ENCODE measurements around the gene CSNK2B.
"Not testable (repeated sequence)": the region's sequence is repeated elsewhere in the genome, so short reads cannot be mapped to it uniquely, and the experiment has no call there.

CSNK2B gene

DNA sequence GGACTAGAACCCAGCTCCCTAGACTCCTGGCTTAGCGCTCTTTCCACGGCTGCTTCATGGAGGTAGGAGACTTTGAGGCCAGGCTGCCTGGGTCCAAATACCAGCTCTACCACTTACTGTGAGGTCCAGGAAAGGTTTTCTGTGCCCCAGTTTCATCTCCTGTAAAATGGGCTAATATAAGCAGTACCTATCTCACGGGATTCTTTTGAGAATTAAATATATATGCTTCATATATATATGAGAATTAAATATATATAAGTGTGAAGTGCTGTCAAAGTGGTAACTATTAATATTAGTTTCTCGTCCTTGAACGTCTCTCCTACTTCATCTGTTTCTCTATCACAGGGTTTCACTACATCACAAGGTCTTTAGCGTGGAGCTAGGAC, 25.2 kb downstream of the CSNK2B start:
- no peak for DNase-seq

DNA sequence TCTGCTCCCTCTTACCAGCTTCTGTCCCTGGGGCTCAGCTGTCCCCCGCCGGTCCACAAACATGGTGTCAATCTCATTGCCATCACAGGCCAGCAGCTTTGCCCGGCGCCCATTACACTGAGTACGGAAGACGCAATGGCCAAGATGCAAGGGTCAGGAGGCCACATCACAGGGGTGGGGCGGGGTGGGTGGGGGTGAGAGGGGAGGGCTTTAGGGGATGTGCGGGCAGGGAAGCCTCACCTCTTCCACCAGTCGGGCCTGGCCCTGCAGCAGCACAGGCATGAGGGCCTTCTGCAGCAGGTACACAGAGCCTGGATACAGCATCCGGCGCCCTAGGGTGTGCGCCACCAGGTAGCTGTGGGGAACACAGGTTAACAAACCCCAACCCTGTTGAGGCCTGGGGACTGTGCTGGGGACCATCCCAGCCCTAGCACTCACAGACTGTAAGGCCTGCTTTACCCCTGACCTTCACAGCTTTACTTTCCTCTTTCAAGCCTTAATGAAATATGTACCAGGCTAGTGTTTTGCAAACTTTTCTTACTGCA, 25.8 kb downstream of the CSNK2B start:
- no peak for DNase-seq

DNA sequence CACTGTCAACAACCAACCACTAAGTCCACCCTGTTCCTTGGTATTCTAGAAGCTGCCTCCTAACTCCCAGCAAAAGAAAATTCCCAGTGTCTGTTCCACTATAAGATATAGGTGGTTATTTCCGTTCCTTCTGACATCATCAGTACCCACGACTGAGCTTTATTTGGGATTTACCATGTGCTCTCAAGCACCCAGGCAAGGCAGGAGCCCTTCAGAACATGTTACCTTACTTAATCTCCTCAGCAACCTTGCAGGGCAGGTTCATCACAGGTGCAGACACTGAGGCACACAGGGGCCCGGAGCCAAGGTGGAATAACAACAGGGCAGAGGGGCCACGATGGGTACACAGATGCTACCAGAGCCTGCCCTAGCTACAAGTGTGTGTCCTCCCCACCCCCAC, 26.5 kb downstream of the CSNK2B start:
- no peak for DNase-seq

- no peak for DNase-seq
These were observed 27.0 kb downstream of the CSNK2B start for GRCh38 chr6:31692886-31693285.

DNA sequence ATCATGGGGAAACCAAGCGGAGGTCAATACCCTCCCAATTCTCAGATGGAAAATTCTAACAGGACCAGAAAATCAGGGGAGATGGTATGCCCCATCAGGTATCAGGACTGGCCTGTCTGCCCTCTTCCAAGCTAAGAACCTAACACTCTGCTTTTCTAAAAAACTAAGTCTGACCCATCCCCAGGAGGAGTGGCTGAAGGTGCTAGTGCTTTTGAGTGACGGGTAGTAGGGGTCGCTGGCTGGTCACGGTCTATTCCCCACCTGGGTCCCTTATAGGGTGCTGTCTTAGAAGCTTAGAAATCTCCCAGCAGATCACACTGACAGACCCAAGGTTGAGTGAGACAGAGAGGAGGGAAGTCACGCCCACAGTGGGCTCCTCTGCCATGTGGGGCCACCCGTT, 27.7 kb downstream of the CSNK2B start:
- DNase-seq = no peak

- no peak for DNase-seq
These were observed 31.7 kb downstream of the CSNK2B start for GRCh38 chr6:31697555-31697954.

- no peak for DNase-seq
These were observed 35.0 kb downstream of the CSNK2B start for GRCh38 chr6:31700740-31701401.

GRCh38 chr6:31701666-31702404, 36.0 kb downstream of the CSNK2B start:
- DNase-seq = no peak

DNA sequence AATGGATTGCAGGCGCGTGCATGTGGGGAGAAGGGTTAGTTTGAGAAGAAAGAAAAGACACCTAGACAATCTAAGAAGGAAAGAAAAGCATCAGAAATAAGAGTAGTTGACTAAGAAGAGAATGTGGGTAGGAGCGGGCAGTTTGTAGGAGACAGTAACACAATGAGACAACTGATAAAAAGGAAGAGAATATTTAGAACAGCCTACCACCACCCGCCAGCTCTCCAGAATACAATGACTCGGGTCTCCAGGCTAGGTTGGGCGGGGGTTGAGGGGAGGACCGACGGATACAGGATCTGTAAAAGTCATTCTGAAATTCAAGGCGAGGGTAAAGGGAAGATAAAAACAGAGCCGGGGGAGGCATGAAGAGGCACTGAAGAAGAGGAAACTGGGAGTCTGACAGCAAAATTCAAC, 36.5 kb downstream of the CSNK2B start:
- peak; percentile 47 for DNase-seq

GRCh38 chr6:31702819-31703716, 37.2 kb downstream of the CSNK2B start, which contains the start of gene ABHD16A:
Gene ABHD16A (minus strand): TSS chr6:31703324. CDS start chr6:31703281, 43 bp downstream.
- peak; percentile 94 for DNase-seq

DNA sequence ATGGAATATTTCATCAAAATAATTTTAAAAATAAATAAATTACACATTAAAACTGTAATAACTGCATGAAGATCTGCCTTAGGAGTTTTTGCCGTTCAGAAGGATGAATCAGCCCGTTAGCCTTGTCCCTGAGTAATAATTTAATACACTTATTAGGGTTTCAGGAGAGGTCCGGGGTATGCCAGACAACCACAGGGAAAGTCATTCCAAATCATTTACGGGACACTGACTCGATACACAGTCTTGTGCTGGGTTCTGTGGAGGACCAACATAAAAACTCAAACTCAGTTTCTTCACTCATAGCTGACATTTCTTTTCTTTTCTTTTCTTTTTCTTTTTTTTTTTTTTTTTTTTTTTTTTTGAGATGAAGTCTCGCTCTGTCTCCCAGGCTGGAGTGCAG, 40.1 kb downstream of the CSNK2B start:
- DNase-seq = no peak

DNA sequence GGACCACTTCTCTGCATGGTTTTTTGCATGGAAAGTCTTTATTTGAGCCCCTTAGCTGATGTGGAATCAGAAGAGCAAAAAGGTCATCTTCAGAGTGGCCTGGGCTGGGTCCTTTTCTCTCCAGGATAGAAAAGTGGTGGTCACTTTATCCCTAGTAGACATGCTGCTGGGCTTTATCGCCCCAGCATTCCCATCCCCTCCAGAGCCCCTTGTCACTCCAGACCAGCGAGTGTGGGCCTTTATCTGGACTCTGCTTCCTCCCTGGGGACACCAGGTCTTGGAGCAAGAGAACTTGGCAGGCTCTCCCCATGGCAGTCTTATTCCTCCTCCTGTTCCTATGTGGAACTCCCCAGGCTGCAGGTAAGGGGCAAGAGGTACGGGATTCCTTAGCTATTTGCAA, 40.7 kb downstream of the CSNK2B start, which contains the start of gene LY6G6F:
Gene LY6G6F (plus strand): TSS at position 268 of the 400 bp plus-strand sequence. CDS start 41 bp downstream, at position 309.
- DNase-seq = no peak

- no peak for DNase-seq
These were observed 41.8 kb downstream of the CSNK2B start for GRCh38 chr6:31707701-31708100.

GRCh38 chr6:31708224-31708623, 42.3 kb downstream of the CSNK2B start:
- no peak for DNase-seq

GRCh38 chr6:31709157-31709556, 43.3 kb downstream of the CSNK2B start:
- DNase-seq = not testable (repeated sequence)

- DNase-seq = no peak
These were observed 44.8 kb downstream of the CSNK2B start for GRCh38 chr6:31710523-31711219.

DNA sequence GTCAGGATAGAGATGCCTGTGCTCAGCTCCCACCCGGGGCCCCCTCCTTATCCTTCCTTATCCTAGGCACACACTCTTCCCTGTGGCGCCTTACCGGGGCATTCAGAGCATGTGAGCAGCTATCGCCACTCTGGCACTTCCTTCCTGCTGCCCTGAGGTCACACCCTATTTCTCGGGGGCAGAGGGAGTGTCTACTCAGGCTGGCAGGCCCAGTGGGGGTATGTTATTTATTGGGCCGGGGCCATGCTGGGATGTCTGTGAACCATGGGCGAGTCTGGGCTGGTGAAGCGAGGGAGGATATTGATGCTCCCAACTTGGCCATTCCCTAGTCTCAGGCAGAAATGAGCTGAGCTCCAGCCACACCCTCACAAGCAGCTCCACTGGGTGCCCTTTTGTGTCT, 45.4 kb downstream of the CSNK2B start:
- no peak for DNase-seq

GRCh38 chr6:31712296-31712695, 46.4 kb downstream of the CSNK2B start:
- DNase-seq = no peak

GRCh38 chr6:31713465-31713864, 47.6 kb downstream of the CSNK2B start:
- no peak for DNase-seq

- no peak for DNase-seq
These were observed 48.3 kb downstream of the CSNK2B start for GRCh38 chr6:31713991-31714684.
